SK-N-DZ (cell line): ENCODE data around the gene FTCDNL1.

ENCODE experiments used
- DNase-seq: peaks from one replicate; pipeline ENCODE4 v3.0.0-alpha.2; 2015; ENCODE audit warnings: low spot score

Gene FTCDNL1

DNA sequence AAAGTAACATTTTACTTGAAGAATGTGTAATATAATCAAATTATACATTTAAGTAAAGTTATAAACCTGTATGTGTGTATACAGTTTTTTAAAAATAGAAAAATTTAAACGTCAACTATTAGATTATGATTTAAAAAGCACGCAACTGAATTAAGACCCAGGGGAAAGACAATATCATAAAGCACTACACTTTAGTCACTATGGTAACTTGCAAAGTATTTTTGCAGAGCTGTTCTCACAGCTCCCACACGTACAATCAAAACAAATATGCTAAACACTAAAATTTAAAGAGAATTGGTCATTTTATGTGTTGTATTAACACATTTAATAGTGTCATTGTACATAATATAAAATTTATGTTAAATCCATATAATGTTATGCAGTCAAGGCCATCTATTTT is 59.7 kb downstream of the FTCDNL1 start:
- no peak for DNase-seq

- DNase-seq, result no peak
These were observed 66.5 kb downstream of the FTCDNL1 start for GRCh38 chr2:199784512-199784911.

DNA sequence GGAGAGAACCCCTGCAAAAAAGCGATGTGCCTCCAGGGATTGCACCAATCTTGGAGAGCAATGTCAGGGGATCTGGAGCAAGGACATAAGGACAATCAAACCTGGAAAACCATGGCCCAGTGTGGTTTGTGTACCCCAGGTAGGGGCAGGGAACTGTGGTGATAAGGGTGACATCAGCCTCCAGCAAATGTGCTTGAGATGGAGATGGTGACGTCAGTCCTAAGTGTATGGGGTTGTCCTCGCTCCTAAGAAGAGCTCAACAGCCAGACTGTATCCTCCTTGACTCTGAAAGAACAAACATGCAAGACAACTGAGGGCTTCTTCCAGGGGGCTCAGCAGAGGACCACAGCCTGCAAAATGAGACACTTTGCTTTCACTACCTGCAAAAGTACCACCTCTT is 71.4 kb downstream of the FTCDNL1 start:
- DNase-seq, result no peak

GRCh38 chr2:199778655-199779054 is 72.3 kb downstream of the FTCDNL1 start:
- no peak for DNase-seq

DNA sequence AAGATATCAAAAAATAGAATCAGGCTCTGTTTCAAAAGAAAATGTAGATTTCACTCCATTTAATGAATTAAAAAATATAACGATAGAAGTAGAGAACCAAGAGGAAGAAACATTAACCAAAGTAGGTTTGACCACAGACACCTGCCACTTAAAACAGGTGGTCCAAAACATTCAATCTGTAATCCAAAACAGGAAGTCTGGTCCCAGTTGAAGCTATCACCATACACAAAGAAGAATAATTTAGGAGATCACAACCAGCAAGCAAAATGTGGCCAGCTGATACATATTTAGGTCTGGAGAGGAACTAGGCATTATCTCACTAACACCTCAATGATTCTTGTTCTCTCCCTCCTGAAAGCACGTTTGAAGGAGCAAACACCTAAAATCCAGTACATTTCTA is 73.1 kb downstream of the FTCDNL1 start:
- no peak for DNase-seq

- DNase-seq, result no peak
These were observed 73.7 kb downstream of the FTCDNL1 start for GRCh38 chr2:199777315-199777714.

DNA sequence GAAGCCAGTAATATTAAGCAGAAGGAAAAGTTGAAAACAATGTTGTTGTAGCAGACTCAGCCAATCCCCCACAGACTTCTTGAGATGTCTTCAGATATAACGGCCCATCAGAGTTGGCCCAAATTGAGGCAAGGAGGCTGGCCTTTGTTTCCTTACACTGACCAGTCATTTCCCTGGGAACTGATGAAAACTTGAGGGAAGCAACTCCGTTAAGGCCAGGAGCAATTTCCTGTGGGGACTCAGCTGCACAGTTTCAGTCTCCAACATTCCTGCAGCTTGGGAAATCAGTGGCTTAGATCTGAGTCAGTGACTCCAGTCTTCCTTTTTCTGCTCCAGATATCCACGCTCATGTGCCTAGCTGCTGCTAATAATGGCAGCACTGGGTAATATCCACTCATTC is 75.7 kb downstream of the FTCDNL1 start:
- DNase-seq, result no peak

DNA sequence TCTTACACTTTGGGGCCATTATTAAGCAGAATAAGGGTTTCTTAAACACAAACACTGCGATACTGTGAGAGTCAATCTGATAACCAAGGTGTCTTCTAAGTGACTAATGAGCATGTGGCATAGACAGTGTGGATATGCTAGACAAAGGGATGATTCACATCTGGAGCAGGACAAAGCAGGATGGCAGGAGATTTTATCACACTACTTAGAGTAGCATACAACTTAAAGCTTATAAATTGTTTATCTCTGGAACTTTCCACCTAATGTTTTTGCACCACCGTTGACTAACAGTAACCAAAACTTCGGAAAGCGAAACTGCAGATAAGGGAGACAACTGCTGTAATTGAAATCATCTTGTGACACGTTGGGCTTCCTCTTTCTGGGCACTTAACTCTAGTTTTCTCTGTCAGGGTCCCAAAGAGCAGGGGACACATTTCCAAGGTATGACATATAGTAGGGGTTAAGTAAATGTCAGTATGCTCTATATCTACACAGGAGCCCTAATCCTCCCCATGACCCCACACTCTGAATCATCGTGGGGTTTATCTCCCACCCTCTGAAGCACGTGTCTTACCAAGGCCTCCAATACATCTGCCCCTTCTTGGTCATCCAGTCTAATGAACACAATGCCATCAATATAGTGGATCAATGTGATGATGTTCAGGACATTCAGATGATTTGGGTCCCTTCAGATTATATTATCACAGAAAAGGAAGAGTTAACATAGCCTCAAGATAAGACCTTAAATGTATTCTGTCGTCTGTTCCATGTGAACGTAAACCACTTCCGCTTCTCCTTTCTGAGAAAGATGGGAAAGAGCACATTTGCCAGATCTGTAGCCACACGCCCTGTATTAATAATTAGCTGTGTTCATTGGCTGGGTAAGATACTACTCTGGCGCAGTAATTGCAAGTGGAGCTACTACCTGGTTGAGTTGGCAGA is 78.7 kb downstream of the FTCDNL1 start:
- DNase-seq, result no peak

DNA sequence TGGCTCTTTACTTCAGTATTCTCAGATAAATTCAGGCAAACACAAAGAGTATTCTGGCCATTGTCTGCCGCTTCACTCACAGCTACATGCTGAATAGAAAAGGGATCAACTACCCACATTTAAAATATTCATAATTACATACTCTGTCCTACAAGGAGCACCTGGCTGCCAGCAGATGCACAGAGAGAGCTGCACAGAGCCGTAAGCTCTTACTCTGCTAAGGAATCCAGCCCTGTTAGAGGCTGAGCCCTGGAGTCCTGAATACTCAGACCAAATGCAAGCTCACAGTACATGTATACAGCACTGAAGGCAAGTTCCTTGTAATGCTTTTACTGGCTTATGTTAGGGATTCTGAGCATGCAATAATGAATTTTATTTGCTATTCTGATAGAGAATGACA is 80.3 kb downstream of the FTCDNL1 start:
- DNase-seq, result no peak

DNA sequence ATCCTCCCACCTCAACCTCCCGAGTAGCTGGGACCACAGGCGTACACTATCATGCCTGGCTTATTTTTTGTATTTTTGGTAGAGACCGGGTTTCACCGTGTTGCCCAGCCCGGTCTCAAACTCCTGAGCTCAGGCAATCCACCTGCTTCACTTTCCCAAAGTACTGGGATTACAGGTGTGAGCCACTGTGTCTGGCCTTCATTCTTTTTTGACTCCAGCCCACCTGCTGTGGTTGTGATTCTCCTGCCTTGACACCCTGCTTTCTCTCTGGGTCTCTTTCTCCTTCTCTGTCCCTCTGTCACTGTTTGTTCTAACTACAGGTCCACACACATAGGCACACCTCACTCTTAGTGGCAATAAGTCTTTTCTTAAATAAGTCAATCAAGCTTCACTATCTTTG is 85.3 kb downstream of the FTCDNL1 start:
- DNase-seq, result no peak

- no peak for DNase-seq
These were observed 86.7 kb downstream of the FTCDNL1 start for GRCh38 chr2:199764273-199764800.

DNA sequence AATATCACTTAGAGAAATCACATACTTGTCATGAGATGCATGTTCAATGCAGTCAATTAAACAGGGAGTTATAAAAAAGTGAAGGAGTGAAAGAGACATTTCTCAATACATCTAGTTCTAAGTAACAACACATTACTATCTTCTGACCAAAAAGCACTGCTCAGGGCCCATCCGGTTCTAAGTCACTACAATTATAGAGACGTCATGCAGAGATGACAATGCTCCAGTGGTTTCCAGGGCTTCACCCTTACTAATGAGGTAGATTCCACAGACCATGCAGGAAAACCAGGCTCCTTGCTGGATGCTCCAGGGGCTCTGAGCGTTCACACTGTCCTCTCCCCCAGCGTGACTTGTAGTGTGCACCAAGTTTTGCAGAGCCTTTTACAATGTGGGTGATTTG is 88.0 kb downstream of the FTCDNL1 start:
- no peak for DNase-seq

GRCh38 chr2:199760574-199760973 is 90.4 kb downstream of the FTCDNL1 start:
- no peak for DNase-seq

GRCh38 chr2:199757233-199757870 is 93.6 kb downstream of the FTCDNL1 start:
- no peak for DNase-seq

DNA sequence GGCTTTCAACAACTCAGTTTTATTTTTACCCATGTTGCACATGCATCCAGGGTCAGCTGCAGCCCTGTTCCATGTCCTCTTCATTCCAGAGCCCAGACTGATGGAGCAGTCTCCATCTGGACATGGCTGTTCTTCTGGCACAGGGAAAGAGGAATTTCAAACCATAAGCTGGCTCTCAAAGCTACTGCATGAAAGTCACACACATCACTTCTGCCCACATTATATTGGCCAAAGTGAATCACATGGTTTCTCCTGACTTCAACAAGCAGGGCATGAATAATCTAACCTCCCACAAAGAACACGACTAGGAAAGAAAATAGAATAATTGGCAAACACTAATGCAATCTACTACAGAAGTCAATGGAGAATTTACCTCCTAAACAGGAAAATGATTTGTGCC is 94.2 kb downstream of the FTCDNL1 start:
- DNase-seq, result no peak

DNA sequence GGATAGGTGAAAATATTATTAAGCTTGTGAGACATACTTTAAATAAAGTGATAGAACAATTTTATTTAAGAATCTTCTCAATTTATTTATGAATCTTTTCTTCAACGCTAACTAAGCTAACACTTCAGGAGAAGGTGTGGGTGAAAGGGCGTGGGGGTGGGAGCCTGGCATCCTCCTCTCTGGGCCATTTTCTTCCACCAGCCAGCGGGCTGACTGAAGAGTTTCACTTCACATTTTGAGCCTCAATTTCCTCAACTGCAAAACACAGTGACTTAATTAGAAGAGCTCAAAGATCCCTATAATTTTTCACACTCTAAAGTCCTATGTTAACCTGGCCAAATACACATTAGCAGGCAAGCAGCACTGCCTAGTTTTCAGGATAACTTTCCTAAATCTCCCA is 94.8 kb downstream of the FTCDNL1 start:
- DNase-seq, result no peak

GRCh38 chr2:199754766-199755165 is 96.2 kb downstream of the FTCDNL1 start:
- DNase-seq, result no peak

- no peak for DNase-seq
These were observed 99.4 kb downstream of the FTCDNL1 start for GRCh38 chr2:199751492-199752120.

- no peak for DNase-seq
These were observed 101.4 kb downstream of the FTCDNL1 start for GRCh38 chr2:199749571-199749970.

GRCh38 chr2:199744724-199745123 is 106.3 kb downstream of the FTCDNL1 start:
- no peak for DNase-seq

DNA sequence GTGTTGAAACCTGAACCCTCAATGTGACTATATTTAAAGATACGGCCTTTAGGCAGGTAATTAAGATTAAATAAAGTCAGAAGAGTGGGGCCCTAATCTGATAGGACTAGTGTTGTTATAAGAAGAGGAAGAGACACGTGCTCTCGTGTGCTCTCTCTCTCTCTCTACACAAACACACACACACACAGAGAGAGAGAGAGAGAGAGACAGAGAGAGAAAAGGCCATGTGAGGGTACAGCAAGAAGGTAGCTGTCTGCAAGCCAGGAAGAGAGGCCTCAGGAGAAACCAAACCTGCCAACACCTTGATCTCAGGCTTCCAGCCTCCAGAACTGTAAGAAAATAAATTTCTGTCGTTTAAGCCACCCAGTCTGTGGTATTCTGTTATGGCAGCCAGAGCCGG is 106.7 kb downstream of the FTCDNL1 start:
- no peak for DNase-seq

DNA sequence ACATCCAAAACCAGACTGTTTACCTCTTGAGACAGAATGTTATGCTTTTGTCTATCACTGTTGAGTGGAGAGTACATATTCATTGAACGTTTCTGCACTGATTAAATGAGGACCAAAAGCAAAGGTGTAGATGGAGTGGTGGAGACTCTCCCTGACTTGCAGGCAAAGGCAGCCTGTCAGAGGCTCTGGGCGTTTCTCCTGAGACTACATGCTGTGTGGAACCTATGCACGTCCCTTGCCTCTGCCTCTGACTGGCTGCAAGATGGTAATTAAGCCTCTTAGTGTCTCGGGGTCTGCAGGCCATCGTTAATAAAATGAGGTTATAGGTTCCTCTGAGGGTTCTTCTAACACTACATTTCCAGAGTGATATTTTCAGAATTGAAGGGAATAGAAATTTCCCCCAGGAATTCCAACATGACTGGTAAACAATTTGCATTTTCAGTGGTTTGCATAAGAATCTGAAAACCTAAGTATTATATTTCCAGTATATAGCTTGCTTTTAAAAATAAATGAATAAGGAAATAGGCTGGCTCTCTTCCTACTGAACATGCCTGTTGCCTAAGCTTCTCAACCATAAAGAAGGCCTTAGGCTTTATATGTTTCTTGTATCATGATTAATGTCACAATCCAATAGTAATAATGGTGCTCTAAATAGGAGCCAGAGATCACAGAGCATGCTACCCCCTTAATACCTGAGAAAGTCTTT is 107.4 kb downstream of the FTCDNL1 start:
- DNase-seq, result no peak
